Testis (tissue), 2 donors: ENCODE results near the gene LRRC32.

ENCODE experiments used
- POLR2A ChIP-seq: fragments of 450-650 bp; IDR thresholded peaks from one replicate; pipeline ENCODE4 v1.6.1; 2017; ENCODE audit warnings: antibody characterized with exemption, mild to moderate bottlenecking, moderate library complexity
- TF ChIP-seq, protein P1 (sequence below), 3 experiments: fragments of 450-650 bp in 2 of 3; fragments of 200-600 bp in 1 of 3; sonication (generic) in 1 of 3; IDR thresholded peaks; one replicate each; pipeline ENCODE4 v1.5.1; 2016 to 2019; ENCODE audit warnings: antibody characterized with exemption in 3 of 3, mild to moderate bottlenecking in 2 of 3, moderate library complexity in 1 of 3

DNA sequence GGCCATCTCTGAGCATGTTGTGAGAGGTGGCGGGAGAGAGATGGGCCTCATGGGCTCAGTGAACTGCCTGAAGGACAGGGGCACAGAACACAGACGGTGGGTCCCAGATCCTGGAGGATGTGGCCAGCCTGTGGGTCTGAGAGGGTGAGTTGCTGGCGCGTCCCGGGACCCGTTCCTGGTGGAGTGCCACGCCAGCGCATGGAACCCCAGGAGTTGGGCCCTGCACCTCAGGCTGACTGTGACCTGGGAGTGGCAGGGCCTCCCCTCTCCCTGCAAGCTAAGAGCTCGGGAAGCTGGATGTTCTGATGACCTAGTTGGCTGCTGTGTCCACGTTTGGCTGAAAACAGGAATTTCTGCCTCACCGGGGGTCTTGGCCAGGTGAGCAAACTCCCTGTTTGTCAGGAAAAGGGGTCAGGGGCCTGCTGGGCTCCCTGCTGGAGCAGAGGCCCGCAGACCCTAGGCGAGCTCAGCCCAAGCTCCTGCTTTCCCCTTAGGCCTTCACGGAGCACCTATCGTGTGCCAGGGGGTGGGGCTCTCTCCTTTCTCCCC, 15.0 kb downstream of the LRRC32 start:
- TF ChIP-seq, protein P1, sequence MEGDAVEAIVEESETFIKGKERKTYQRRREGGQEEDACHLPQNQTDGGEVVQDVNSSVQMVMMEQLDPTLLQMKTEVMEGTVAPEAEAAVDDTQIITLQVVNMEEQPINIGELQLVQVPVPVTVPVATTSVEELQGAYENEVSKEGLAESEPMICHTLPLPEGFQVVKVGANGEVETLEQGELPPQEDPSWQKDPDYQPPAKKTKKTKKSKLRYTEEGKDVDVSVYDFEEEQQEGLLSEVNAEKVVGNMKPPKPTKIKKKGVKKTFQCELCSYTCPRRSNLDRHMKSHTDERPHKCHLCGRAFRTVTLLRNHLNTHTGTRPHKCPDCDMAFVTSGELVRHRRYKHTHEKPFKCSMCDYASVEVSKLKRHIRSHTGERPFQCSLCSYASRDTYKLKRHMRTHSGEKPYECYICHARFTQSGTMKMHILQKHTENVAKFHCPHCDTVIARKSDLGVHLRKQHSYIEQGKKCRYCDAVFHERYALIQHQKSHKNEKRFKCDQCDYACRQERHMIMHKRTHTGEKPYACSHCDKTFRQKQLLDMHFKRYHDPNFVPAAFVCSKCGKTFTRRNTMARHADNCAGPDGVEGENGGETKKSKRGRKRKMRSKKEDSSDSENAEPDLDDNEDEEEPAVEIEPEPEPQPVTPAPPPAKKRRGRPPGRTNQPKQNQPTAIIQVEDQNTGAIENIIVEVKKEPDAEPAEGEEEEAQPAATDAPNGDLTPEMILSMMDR (IDR thresholded peaks at IDR 0.05): no peak
- no peak for TF ChIP-seq POLR2A
